WTC11 (cell line): ENCODE measurements around the gene PPP6R3. TPM values are rescaled to one million over a fixed set of nuclear protein-coding genes. Genes with fewer than 3 reads are reported as not detected.
"Not testable (repeated sequence)": the region's sequence is repeated elsewhere in the genome, so short reads cannot be mapped to it uniquely, and the experiment has no call there.

Experiments
- ATAC-seq: fragments of 200-7000 bp; cut with Tn5 transposase; 2 replicates; pipeline ENCODE4 v1.10.0; 2021; ENCODE audit warnings: mild to moderate bottlenecking, moderate library complexity
- CTCF ChIA-PET: fragments of 300-600 bp; sonication (Branson Sonifier 250); formaldehyde crosslinking; loops from one replicate; lab custom pipeline; 2021; ENCODE audit warnings: antibody characterized with exemption; lab: Charles Lee
- POLR2A ChIA-PET: fragments of 350-600 bp; sonication (Branson Sonifier 250); formaldehyde crosslinking; loops from one replicate; lab custom pipeline; 2021; ENCODE audit warnings: antibody characterized with exemption; lab: Charles Lee
- DNase-seq: peaks from one replicate; pipeline ENCODE4 v3.0.0; 2021; ENCODE audit warnings: low spot score
- H3K27ac Mint-ChIP-seq: 2 replicates; pipeline ENCODE4 v1.8.0; 2021; ENCODE audit warnings: mixed read lengths
- H3K27me3 Mint-ChIP-seq: 2 replicates; pipeline ENCODE4 v1.8.0; 2021; ENCODE audit warnings: low read depth, mild to moderate bottlenecking, moderate library complexity, mixed read lengths
- H3K36me3 Mint-ChIP-seq: 2 replicates; pipeline ENCODE4 v1.8.0; 2021; ENCODE audit warnings: mixed read lengths
- H3K4me1 Mint-ChIP-seq: 2 replicates; pipeline ENCODE4 v1.8.0; 2022; ENCODE audit warnings: mixed read lengths
- H3K4me3 Mint-ChIP-seq: 2 replicates; pipeline ENCODE4 v1.8.0; 2021; ENCODE audit warnings: mild to moderate bottlenecking, moderate library complexity, mixed read lengths
- H3K9me3 Mint-ChIP-seq: 2 replicates; pipeline ENCODE4 v1.8.0; 2021; ENCODE audit warnings: mixed read lengths
- ATF1 ChIP-seq: sonication (generic); formaldehyde crosslinking; IDR thresholded peaks from 2 replicates; pipeline ENCODE4 v1.8.1; 2023; ENCODE audit warnings: mild to moderate bottlenecking, moderate library complexity, missing genetic modification reagents
- ESRRA ChIP-seq: sonication (generic); formaldehyde crosslinking; IDR thresholded peaks from 2 replicates; pipeline ENCODE4 v1.8.1; 2022; ENCODE audit warnings: mild to moderate bottlenecking, missing genetic modification reagents, borderline replicate concordance
- GRHL2 ChIP-seq: fragments of 250-450 bp; sonication (Bioruptor Pico); IDR thresholded peaks from 2 replicates; pipeline ENCODE4 v1.8.0; 2022; ENCODE audit warnings: mild to moderate bottlenecking, moderate library complexity; ENCODE audit not compliant: insufficient replicate concordance, severe bottlenecking
- JAZF1 ChIP-seq: fragments of 250-450 bp; sonication (Bioruptor Pico); IDR thresholded peaks from 2 replicates; pipeline ENCODE4 v1.9.0; 2021; ENCODE audit warnings: moderate library complexity, mild to moderate bottlenecking, inconsistent platforms
- KAT7 ChIP-seq: sonication (generic); formaldehyde crosslinking; IDR thresholded peaks from 2 replicates; pipeline ENCODE4 v1.8.1; 2023; ENCODE audit warnings: missing genetic modification reagents, mild to moderate bottlenecking, borderline replicate concordance
- NFATC4 ChIP-seq: fragments of 250-450 bp; sonication (Bioruptor Pico); IDR thresholded peaks from 2 replicates; pipeline ENCODE4 v1.9.0; 2021; ENCODE audit warnings: mild to moderate bottlenecking
- NFE2L1 ChIP-seq: sonication (generic); formaldehyde crosslinking; IDR thresholded peaks from 2 replicates; pipeline ENCODE4 v1.8.1; 2023; ENCODE audit warnings: missing genetic modification reagents
- NFYB ChIP-seq: sonication (generic); formaldehyde crosslinking; conservative IDR thresholded peaks from 2 replicates; pipeline ENCODE4 v1.8.0; 2022; ENCODE audit warnings: low read depth, missing genetic modification reagents
- OVOL2 ChIP-seq: fragments of 250-450 bp; sonication (Bioruptor Pico); IDR thresholded peaks from 2 replicates; pipeline ENCODE4 v1.9.0; 2021; ENCODE audit warnings: mild to moderate bottlenecking, borderline replicate concordance
- RORB ChIP-seq: fragments of 250-450 bp; sonication (Bioruptor Pico); IDR thresholded peaks from 2 replicates; pipeline ENCODE4 v1.9.0; 2021; ENCODE audit warnings: mild to moderate bottlenecking
- SMAD3 ChIP-seq: sonication (generic); formaldehyde crosslinking; IDR thresholded peaks from 2 replicates; pipeline ENCODE4 v1.8.0; 2022; ENCODE audit warnings: missing genetic modification reagents, mild to moderate bottlenecking, borderline replicate concordance
- SP1 ChIP-seq: sonication (generic); formaldehyde crosslinking; conservative IDR thresholded peaks from 2 replicates; pipeline ENCODE4 v1.8.1; 2022; ENCODE audit warnings: missing genetic modification reagents
- ZNF263 ChIP-seq: sonication (generic); formaldehyde crosslinking; IDR thresholded peaks from 2 replicates; pipeline ENCODE4 v1.8.1; 2022; ENCODE audit warnings: low read depth, mild to moderate bottlenecking, moderate library complexity, missing genetic modification reagents
- total RNA-seq: library from RNA; stranded (reverse); gene quantifications from 3 replicates; pipeline ENCODE4 v1.2.3, GENCODE V29; 2021
- TF ChIP-seq, protein P1 (sequence below): sonication (generic); formaldehyde crosslinking; IDR thresholded peaks from 2 replicates; pipeline ENCODE4 v1.8.1; 2022; ENCODE audit warnings: low read depth, missing genetic modification reagents, borderline replicate concordance
- TF ChIP-seq, protein P2 (sequence below): sonication (generic); formaldehyde crosslinking; IDR thresholded peaks from 2 replicates; pipeline ENCODE4 v1.8.0; 2022; ENCODE audit warnings: mild to moderate bottlenecking, missing genetic modification reagents
- TF ChIP-seq, protein P3 (sequence below): sonication (generic); formaldehyde crosslinking; conservative IDR thresholded peaks from 2 replicates; pipeline ENCODE4 v1.8.1; 2022; ENCODE audit warnings: mild to moderate bottlenecking, missing genetic modification reagents
- TF ChIP-seq, protein P4 (sequence below): fragments of 250-450 bp; sonication (Bioruptor Pico); IDR thresholded peaks from 2 replicates; pipeline ENCODE4 v1.9.0; 2021; ENCODE audit warnings: mild to moderate bottlenecking, borderline replicate concordance
- TF ChIP-seq, protein P5 (sequence below): sonication (generic); formaldehyde crosslinking; IDR thresholded peaks from 2 replicates; pipeline ENCODE4 v1.8.1; 2023; ENCODE audit warnings: mild to moderate bottlenecking, moderate library complexity, missing genetic modification reagents
- TF ChIP-seq, protein P6 (sequence below): fragments of 250-450 bp; sonication (Bioruptor Pico); IDR thresholded peaks from 2 replicates; pipeline ENCODE4 v1.9.0; 2021; ENCODE audit warnings: mild to moderate bottlenecking
- TF ChIP-seq, protein P7 (sequence below): sonication (generic); formaldehyde crosslinking; IDR thresholded peaks from 2 replicates; pipeline ENCODE4 v1.8.1; 2023; ENCODE audit warnings: mild to moderate bottlenecking, missing genetic modification reagents, moderate library complexity

The PPP6R3 gene
- total RNA-seq, 1 experiment from 2014 or later: 138 TPM

DNA sequence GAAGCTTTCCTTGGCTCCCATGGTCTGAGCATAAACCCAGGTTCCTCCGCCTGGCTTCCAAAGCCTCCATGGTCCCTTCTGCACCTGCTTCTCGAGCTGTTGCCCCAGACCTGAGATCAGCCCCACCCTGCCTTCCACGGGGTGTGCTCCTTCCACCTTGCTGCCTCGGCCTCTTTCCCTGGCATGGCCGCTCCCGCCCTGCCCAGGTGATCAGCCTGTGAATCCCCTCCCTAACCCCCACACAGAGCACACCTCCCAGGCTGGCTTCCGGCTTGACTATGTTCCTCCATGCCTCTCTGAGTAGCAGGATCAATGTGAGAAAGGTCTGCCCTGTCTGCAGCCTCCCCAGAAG, 2.7 kb upstream of the PPP6R3 start:
- TF ChIP-seq JAZF1 (CRISPR knock-in tag) (no peak), NFATC4 (CRISPR knock-in tag) (no peak), SP1 (no peak), ESRRA (no peak), KAT7 (CRISPR knock-in tag) (no peak), GRHL2 (CRISPR knock-in tag) (no peak), ZNF263 (no peak), NFE2L1 (no peak), OVOL2 (CRISPR knock-in tag) (no peak)
- TF ChIP-seq, protein P1, sequence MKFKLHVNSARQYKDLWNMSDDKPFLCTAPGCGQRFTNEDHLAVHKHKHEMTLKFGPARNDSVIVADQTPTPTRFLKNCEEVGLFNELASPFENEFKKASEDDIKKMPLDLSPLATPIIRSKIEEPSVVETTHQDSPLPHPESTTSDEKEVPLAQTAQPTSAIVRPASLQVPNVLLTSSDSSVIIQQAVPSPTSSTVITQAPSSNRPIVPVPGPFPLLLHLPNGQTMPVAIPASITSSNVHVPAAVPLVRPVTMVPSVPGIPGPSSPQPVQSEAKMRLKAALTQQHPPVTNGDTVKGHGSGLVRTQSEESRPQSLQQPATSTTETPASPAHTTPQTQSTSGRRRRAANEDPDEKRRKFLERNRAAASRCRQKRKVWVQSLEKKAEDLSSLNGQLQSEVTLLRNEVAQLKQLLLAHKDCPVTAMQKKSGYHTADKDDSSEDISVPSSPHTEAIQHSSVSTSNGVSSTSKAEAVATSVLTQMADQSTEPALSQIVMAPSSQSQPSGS (CRISPR knock-in tag): no peak
- TF ChIP-seq, protein P2, sequence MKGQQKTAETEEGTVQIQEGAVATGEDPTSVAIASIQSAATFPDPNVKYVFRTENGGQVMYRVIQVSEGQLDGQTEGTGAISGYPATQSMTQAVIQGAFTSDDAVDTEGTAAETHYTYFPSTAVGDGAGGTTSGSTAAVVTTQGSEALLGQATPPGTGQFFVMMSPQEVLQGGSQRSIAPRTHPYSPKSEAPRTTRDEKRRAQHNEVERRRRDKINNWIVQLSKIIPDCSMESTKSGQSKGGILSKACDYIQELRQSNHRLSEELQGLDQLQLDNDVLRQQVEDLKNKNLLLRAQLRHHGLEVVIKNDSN: no peak
- TF ChIP-seq, protein P3, sequence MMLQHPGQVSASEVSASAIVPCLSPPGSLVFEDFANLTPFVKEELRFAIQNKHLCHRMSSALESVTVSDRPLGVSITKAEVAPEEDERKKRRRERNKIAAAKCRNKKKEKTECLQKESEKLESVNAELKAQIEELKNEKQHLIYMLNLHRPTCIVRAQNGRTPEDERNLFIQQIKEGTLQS (CRISPR knock-in tag): no peak
- Mint-ChIP-seq H3K27me3 (no peaks in the 10 kb centered on the region), H3K4me1 (peaks cover 31% of the 10 kb centered on the region), H3K27ac (no peak overlapping the region), H3K4me3 (no peak overlapping the region), H3K9me3 (no peaks in the 10 kb centered on the region), H3K36me3 (peaks cover 3% of the 10 kb centered on the region; the same call in 1 of the 2 replicates)
- ATAC-seq (no peak), DNase-seq (no peak)
- ChIA-PET POLR2A (no interaction called here), CTCF (no interaction called here)

DNA sequence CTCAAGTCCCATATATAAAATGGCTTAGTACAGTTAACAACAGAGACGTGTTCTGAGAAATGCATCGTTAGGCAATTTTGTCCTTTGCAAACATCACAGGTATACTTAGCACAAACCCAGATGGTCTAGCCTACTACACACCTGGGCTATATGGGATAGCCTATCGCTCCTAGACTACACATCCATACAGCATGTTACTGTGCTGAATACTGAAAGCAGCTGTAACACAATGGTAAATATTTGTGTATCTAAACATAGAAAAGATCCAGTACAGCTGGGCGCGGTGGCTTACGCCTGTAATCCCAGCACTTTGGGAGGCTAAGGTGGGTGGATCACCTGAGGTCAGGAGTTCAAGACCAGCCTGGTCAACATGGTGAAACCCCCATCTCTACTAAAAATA, 2.2 kb upstream of the PPP6R3 start:
- DNase-seq, CTCF ChIA-PET, POLR2A ChIA-PET, H3K27ac Mint-ChIP-seq, H3K27me3 Mint-ChIP-seq, ATAC-seq, H3K4me3 Mint-ChIP-seq, H3K9me3 Mint-ChIP-seq, H3K36me3 Mint-ChIP-seq: not testable (repeated sequence)
- peaks cover 32% of the 10 kb centered on the region for H3K4me1 Mint-ChIP-seq

DNA sequence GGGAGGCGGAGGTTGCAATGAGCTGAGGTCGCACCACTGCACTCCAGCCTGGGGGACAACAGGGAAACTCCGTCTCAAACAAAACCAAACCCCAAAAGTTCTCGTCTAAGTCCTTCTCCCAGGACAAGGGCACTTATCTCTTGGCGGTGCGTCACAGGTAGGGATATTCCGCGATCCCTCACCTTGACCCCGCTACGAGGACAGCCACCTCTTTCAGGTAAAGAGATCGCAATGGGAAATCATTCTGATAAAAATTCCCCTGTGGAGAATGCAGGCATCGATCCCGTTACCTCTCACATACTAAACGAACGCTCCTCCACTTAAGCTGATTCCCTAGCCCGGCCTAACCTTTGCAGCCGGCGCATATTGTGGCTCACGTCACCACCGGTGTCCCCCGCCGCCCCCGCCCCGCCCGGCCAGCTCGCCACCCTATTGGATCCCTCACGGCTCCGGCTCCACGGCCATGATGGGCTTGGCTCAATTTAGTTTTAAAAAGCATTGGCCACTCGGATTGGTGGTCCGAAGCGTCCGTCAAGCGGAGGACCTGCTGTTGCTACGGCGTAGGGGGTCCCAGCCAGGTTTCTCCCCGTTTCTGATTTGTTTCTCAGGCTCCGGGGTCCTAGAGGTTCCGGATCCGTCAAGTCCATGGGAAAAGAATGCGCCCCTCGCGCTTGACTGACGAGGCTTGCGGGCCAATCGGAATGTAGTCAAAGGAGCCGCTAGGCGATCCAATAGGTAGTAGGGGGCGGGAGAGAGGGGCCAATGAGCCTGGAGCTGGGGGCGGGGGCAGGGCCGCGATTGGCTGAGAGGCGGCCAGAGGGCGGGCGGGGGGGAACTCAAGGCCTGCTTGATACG, 439 bp upstream of the PPP6R3 start:
- Mint-ChIP-seq H3K36me3 (peaks cover 3% of the 10 kb centered on the region; the same call in 1 of the 2 replicates), H3K27me3 (no peaks in the 10 kb centered on the region), H3K4me3 (peak overlapping the region; percentile 83), H3K4me1 (peaks cover 39% of the 10 kb centered on the region), H3K9me3 (no peaks in the 10 kb centered on the region), H3K27ac (peak overlapping the region; percentile 96)
- ChIA-PET POLR2A (interaction anchor here (0.6 to 1.4 kb wide), 5 partner anchors 9 to 391 kb away, joined by 3 to 4 read pairs (median 3); no protein-coding TSS in a partner anchor), CTCF (interaction anchor here (0.5 to 1.3 kb wide), 6 partner anchors 116 to 1381 kb away, joined by 3 to 5 read pairs (median 3); no protein-coding TSS in a partner anchor)
- ATAC-seq: peak; percentile 90
- DNase-seq: peak; percentile 98
- TF ChIP-seq SMAD3 (no peak; the same call in 1 of the 2 replicates), ATF1 (0 out of 2 replicates have a peak, but pooled peaks have one; percentile 79), GRHL2 (CRISPR knock-in tag) (no peak), KAT7 (CRISPR knock-in tag) (peak; percentile 37; the same call in 1 of the 2 replicates), NFYB (peak; percentile 81), RORB (peak; percentile 97)
- TF ChIP-seq, protein P4, sequence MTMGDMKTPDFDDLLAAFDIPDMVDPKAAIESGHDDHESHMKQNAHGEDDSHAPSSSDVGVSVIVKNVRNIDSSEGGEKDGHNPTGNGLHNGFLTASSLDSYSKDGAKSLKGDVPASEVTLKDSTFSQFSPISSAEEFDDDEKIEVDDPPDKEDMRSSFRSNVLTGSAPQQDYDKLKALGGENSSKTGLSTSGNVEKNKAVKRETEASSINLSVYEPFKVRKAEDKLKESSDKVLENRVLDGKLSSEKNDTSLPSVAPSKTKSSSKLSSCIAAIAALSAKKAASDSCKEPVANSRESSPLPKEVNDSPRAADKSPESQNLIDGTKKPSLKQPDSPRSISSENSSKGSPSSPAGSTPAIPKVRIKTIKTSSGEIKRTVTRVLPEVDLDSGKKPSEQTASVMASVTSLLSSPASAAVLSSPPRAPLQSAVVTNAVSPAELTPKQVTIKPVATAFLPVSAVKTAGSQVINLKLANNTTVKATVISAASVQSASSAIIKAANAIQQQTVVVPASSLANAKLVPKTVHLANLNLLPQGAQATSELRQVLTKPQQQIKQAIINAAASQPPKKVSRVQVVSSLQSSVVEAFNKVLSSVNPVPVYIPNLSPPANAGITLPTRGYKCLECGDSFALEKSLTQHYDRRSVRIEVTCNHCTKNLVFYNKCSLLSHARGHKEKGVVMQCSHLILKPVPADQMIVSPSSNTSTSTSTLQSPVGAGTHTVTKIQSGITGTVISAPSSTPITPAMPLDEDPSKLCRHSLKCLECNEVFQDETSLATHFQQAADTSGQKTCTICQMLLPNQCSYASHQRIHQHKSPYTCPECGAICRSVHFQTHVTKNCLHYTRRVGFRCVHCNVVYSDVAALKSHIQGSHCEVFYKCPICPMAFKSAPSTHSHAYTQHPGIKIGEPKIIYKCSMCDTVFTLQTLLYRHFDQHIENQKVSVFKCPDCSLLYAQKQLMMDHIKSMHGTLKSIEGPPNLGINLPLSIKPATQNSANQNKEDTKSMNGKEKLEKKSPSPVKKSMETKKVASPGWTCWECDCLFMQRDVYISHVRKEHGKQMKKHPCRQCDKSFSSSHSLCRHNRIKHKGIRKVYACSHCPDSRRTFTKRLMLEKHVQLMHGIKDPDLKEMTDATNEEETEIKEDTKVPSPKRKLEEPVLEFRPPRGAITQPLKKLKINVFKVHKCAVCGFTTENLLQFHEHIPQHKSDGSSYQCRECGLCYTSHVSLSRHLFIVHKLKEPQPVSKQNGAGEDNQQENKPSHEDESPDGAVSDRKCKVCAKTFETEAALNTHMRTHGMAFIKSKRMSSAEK (CRISPR knock-in tag): peak; percentile 94
- TF ChIP-seq, protein P5, sequence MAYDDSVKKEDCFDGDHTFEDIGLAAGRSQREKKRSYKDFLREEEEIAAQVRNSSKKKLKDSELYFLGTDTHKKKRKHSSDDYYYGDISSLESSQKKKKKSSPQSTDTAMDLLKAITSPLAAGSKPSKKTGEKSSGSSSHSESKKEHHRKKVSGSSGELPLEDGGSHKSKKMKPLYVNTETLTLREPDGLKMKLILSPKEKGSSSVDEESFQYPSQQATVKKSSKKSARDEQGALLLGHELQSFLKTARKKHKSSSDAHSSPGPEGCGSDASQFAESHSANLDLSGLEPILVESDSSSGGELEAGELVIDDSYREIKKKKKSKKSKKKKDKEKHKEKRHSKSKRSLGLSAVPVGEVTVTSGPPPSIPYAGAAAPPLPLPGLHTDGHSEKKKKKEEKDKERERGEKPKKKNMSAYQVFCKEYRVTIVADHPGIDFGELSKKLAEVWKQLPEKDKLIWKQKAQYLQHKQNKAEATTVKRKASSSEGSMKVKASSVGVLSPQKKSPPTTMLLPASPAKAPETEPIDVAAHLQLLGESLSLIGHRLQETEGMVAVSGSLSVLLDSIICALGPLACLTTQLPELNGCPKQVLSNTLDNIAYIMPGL (CRISPR knock-in tag): peak; percentile 70; the same call in 1 of the 2 replicates
- TF ChIP-seq, protein P6, sequence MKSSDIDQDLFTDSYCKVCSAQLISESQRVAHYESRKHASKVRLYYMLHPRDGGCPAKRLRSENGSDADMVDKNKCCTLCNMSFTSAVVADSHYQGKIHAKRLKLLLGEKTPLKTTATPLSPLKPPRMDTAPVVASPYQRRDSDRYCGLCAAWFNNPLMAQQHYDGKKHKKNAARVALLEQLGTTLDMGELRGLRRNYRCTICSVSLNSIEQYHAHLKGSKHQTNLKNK (CRISPR knock-in tag): peak; percentile 66; the same call in 1 of the 2 replicates
- TF ChIP-seq, protein P7, sequence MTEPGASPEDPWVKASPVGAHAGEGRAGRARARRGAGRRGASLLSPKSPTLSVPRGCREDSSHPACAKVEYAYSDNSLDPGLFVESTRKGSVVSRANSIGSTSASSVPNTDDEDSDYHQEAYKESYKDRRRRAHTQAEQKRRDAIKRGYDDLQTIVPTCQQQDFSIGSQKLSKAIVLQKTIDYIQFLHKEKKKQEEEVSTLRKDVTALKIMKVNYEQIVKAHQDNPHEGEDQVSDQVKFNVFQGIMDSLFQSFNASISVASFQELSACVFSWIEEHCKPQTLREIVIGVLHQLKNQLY (CRISPR knock-in tag): 0 out of 2 replicates have a peak, but pooled peaks have one; percentile 22
